Effector memory CD4-positive, alpha-beta T cell (primary cell): ENCODE results near the gene HRCT1.

Experiments used
- DNase-seq, 3 donors: peaks; one replicate each; pipeline ENCODE4 v3.0.0-alpha.2; 2020
- H3K27ac ChIP-seq: 2 replicates; pipeline ENCODE4 v1.7.0; 2013; ENCODE audit warnings: mild to moderate bottlenecking, low read length, moderate library complexity; ENCODE audit not compliant: insufficient read depth, poor library complexity, severe bottlenecking
- H3K27me3 ChIP-seq: replicated peaks from 2 replicates; pipeline ENCODE4 v1.7.0; 2013; ENCODE audit warnings: mild to moderate bottlenecking, low read length; ENCODE audit not compliant: insufficient read depth, control insufficient read depth, poor library complexity, severe bottlenecking
- H3K36me3 ChIP-seq: 2 replicates; pipeline ENCODE4 v1.7.0; 2013; ENCODE audit warnings: mild to moderate bottlenecking, low read length, moderate library complexity; ENCODE audit not compliant: control insufficient read depth, insufficient read depth
- H3K4me1 ChIP-seq: 2 replicates; pipeline ENCODE4 v1.7.0; 2013; ENCODE audit warnings: low read length, mild to moderate bottlenecking; ENCODE audit not compliant: control insufficient read depth, insufficient read depth, poor library complexity, severe bottlenecking
- H3K4me3 ChIP-seq: 2 replicates; pipeline ENCODE4 v1.7.0; 2013; ENCODE audit warnings: low read length, low read depth, mild to moderate bottlenecking; ENCODE audit not compliant: insufficient read depth, poor library complexity, severe bottlenecking
- H3K9me3 ChIP-seq: 2 replicates; pipeline ENCODE4 v1.7.0; 2013; ENCODE audit warnings: mild to moderate bottlenecking, low read length, moderate library complexity; ENCODE audit not compliant: control insufficient read depth

The HRCT1 gene

GRCh38 chr9:35940458-35941407, 34.7 kb downstream of the HRCT1 start:
- Histone ChIP-seq H3K27ac (peak overlapping the region; percentile 6), H3K27me3 (no peaks in the 10 kb centered on the region), H3K9me3 (no peaks in the 10 kb centered on the region), H3K36me3 (no peaks in the 10 kb centered on the region), H3K4me3 (no peak overlapping the region), H3K4me1 (peaks cover 52% of the 10 kb centered on the region)
- DNase-seq = peak in 2 of 3 donors; percentile 15 to 22

- Histone ChIP-seq H3K4me3 (no peak overlapping the region), H3K4me1 (peaks cover 55% of the 10 kb centered on the region), H3K27ac (no peak overlapping the region), H3K27me3 (no peaks in the 10 kb centered on the region), H3K9me3 (no peaks in the 10 kb centered on the region), H3K36me3 (no peaks in the 10 kb centered on the region)
- DNase-seq = no peak
Measured at GRCh38 chr9:35942286-35942685, 36.3 kb downstream of the HRCT1 start.

GRCh38 chr9:35944173-35944572, 38.2 kb downstream of the HRCT1 start:
- Histone ChIP-seq H3K4me3 (no peak overlapping the region), H3K9me3 (no peaks in the 10 kb centered on the region), H3K36me3 (no peaks in the 10 kb centered on the region), H3K27me3 (no peaks in the 10 kb centered on the region), H3K27ac (no peak overlapping the region), H3K4me1 (peaks cover 45% of the 10 kb centered on the region)
- DNase-seq = no peak

GRCh38 chr9:35944841-35945240, 38.8 kb downstream of the HRCT1 start:
- Histone ChIP-seq H3K36me3 (no peaks in the 10 kb centered on the region), H3K27ac (no peak overlapping the region), H3K27me3 (no peaks in the 10 kb centered on the region), H3K4me3 (no peak overlapping the region), H3K9me3 (no peaks in the 10 kb centered on the region), H3K4me1 (peaks cover 44% of the 10 kb centered on the region)
- DNase-seq = no peak

- no peak overlapping the region for H3K27ac ChIP-seq
- peak overlapping the region; percentile 3 for H3K4me3 ChIP-seq
Measured at GRCh38 chr9:35945341-35946018, 39.5 kb downstream of the HRCT1 start.

GRCh38 chr9:35948451-35948850, 42.4 kb downstream of the HRCT1 start:
- Histone ChIP-seq H3K27ac (no peak overlapping the region), H3K27me3 (peaks cover under 1% of the 10 kb centered on the region), H3K36me3 (no peaks in the 10 kb centered on the region), H3K4me3 (no peak overlapping the region), H3K9me3 (no peaks in the 10 kb centered on the region), H3K4me1 (peaks cover 24% of the 10 kb centered on the region)
- no peak for DNase-seq

More at GRCh38 chr9:35945341-35946018, 39.5 kb downstream of the HRCT1 start:
- peaks cover 38% of the 10 kb centered on the region for H3K4me1 ChIP-seq
- DNase-seq = peak in 2 of 3 donors; percentile 19 to 40
- H3K27me3 ChIP-seq = no peaks in the 10 kb centered on the region
- no peaks in the 10 kb centered on the region for H3K36me3 ChIP-seq
- no peaks in the 10 kb centered on the region for H3K9me3 ChIP-seq

- no peak overlapping the region for H3K27ac ChIP-seq
- peaks cover 5% of the 10 kb centered on the region for H3K27me3 ChIP-seq
- no peaks in the 10 kb centered on the region for H3K9me3 ChIP-seq
- no peaks in the 10 kb centered on the region for H3K36me3 ChIP-seq
- H3K4me3 ChIP-seq = no peak overlapping the region
- H3K4me1 ChIP-seq = peaks cover 22% of the 10 kb centered on the region
- DNase-seq = no peak
Measured at GRCh38 chr9:35948901-35949318, 42.9 kb downstream of the HRCT1 start.

GRCh38 chr9:35951736-35952135, 45.7 kb downstream of the HRCT1 start:
- H3K4me3 ChIP-seq = no peak overlapping the region
- peaks cover 6% of the 10 kb centered on the region for H3K4me1 ChIP-seq
- no peak for DNase-seq
- no peaks in the 10 kb centered on the region for H3K36me3 ChIP-seq
- H3K27me3 ChIP-seq = peaks cover 5% of the 10 kb centered on the region
- H3K9me3 ChIP-seq = no peaks in the 10 kb centered on the region
- no peak overlapping the region for H3K27ac ChIP-seq

GRCh38 chr9:35952526-35953191, 46.7 kb downstream of the HRCT1 start:
- no peak overlapping the region for H3K27ac ChIP-seq
- no peak for DNase-seq

More at GRCh38 chr9:35952526-35953191, 46.7 kb downstream of the HRCT1 start:
- no peaks in the 10 kb centered on the region for H3K9me3 ChIP-seq
- H3K36me3 ChIP-seq = no peaks in the 10 kb centered on the region
- H3K4me3 ChIP-seq = no peak overlapping the region
- peaks cover 6% of the 10 kb centered on the region for H3K4me1 ChIP-seq
- H3K27me3 ChIP-seq = peaks cover 5% of the 10 kb centered on the region
